Thoracic aorta (tissue), 2 donors: ENCODE measurements around the gene FBXW11. TPM values are rescaled to one million over a fixed set of nuclear protein-coding genes. Genes with fewer than 3 reads are reported as not detected.

Experiments
- ATAC-seq: fragments of 150-250 bp; one replicate; pipeline ENCODE4 v1.8.0; 2017; ENCODE audit warnings: low read depth; ENCODE audit not compliant: insufficient number of reproducible peaks, low FRiP score
- DNase-seq: peaks from one replicate; pipeline ENCODE4 v3.0.0-alpha.2; 2020; ENCODE audit warnings: low spot score
- H3K27ac ChIP-seq, 2 donors: fragments of 200-600 bp; sonication (generic); 1 replicate in 1 of 2; 2 replicates in 1 of 2; pipeline ENCODE4 v1.5.1; 2016; ENCODE audit warnings: mild to moderate bottlenecking in 2 of 2, moderate library complexity in 2 of 2
- H3K27me3 ChIP-seq: fragments of 200-600 bp; sonication (generic); replicated peaks from 2 replicates; pipeline ENCODE4 v1.6.0; 2016; ENCODE audit warnings: mild to moderate bottlenecking; ENCODE audit not compliant: insufficient read depth
- H3K36me3 ChIP-seq: fragments of 200-600 bp; sonication (generic); one replicate; pipeline ENCODE4 v1.5.1; 2016
- H3K4me1 ChIP-seq, 2 donors: fragments of 200-600 bp; sonication (generic); 1 replicate in 1 of 2; 2 replicates in 1 of 2; pipeline versions ENCODE4 v1.5.1 to v1.6.0; 2016; ENCODE audit warnings: low read depth in 2 of 2, mild to moderate bottlenecking in 1 of 2; ENCODE audit not compliant: control insufficient read depth in 1 of 2
- H3K4me3 ChIP-seq: fragments of 200-600 bp; sonication (generic); 2 replicates; pipeline ENCODE4 v1.5.1; 2016; ENCODE audit warnings: mild to moderate bottlenecking
- H3K9me3 ChIP-seq: fragments of 200-600 bp; sonication (generic); 2 replicates; pipeline ENCODE4 v1.5.1; 2016
- total RNA-seq, 2 donors: library from RNA; depleted of rRNA; stranded (reverse); fragments of >200 nt; gene quantifications; one replicate each; pipeline versions ENCODE4 v1.1.0 to v1.2.3, GENCODE V29; 2016
- TF ChIP-seq, protein P1 (sequence below): fragments of 200-600 bp; sonication (generic); IDR thresholded peaks from one replicate; pipeline ENCODE4 v1.5.1; 2019; ENCODE audit warnings: antibody characterized with exemption

The FBXW11 gene
- total RNA-seq, 2 donors from 2014 or later: 77.8 to 91.2 TPM

DNA sequence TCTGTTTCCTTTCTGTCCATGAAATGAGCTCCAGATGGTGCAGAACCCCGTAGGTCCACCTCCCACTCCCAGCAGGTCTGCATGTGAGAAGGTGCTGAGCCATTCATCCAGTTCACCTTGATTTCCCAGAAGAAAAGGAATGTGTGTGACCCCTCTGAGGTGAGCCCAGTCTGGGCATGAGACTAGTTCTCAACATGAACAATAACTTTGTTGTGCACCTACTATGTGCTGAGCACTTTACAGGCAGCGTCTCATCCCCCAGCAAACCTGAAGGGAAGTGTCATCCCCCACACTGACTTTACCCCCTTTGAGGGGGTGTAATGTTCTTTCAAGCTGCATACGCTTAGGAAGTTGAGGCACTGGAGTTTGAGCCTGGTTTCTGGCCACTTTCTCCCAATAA is 159.4 kb downstream of the FBXW11 start:
- H3K9me3 ChIP-seq: no peaks in the 10 kb centered on the region
- ATAC-seq: no peak
- H3K36me3 ChIP-seq: no peaks in the 10 kb centered on the region
- no peak overlapping the region for H3K4me3 ChIP-seq
- no peaks in the 10 kb centered on the region for H3K27me3 ChIP-seq
- TF ChIP-seq, protein P1, sequence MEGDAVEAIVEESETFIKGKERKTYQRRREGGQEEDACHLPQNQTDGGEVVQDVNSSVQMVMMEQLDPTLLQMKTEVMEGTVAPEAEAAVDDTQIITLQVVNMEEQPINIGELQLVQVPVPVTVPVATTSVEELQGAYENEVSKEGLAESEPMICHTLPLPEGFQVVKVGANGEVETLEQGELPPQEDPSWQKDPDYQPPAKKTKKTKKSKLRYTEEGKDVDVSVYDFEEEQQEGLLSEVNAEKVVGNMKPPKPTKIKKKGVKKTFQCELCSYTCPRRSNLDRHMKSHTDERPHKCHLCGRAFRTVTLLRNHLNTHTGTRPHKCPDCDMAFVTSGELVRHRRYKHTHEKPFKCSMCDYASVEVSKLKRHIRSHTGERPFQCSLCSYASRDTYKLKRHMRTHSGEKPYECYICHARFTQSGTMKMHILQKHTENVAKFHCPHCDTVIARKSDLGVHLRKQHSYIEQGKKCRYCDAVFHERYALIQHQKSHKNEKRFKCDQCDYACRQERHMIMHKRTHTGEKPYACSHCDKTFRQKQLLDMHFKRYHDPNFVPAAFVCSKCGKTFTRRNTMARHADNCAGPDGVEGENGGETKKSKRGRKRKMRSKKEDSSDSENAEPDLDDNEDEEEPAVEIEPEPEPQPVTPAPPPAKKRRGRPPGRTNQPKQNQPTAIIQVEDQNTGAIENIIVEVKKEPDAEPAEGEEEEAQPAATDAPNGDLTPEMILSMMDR: no peak
- H3K4me1 ChIP-seq: peaks cover 3 to 18% of the 10 kb centered on the region in 2 donors
- DNase-seq: no peak
- H3K27ac ChIP-seq: no peak overlapping the region

DNA sequence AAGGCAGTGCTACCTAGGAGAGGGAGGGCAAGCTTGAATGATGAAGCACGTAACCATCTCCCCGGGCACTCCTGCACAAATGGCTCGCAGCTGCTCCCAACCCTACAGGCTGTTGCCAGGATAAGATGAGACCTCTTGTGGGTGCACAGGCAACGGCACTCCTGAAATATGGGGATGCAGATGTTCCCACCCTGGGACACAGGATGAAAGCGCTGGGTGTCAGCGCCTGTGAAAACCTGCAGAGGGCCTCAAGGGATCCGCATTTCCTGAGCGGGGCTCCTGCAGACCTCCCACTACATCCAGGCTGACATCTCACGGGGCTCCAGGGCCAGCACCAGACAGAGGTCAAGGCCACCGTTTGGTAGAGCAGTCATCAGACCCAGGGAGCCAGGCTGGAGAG is 160.1 kb downstream of the FBXW11 start:
- Histone ChIP-seq H3K36me3 (no peaks in the 10 kb centered on the region), H3K4me3 (no peak overlapping the region), H3K9me3 (no peaks in the 10 kb centered on the region), H3K27ac (no peak overlapping the region), H3K27me3 (no peaks in the 10 kb centered on the region), H3K4me1 (peaks cover 3 to 18% of the 10 kb centered on the region in 2 donors)
- no peak for DNase-seq
- no peak for ATAC-seq
- TF ChIP-seq, protein P1: no peak

DNA sequence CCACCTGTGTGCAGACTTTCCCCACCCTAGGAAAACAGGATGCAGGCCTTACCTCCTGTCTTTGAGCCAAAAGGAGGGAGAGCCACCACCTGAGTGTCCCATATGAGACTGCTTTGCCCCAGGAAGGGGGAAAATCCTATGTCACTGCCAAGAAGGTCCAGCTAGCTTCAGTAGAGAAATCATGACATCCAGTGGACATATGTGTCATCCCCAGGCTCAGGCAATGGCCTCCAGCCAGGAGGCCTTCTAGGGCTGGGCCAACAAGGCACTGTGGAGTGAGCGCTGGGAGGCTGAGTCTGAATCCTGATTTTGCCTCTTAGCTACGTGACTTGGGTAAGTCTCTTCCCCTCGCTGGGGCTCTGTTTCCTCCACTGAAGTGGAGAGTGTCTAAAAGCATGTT is 160.6 kb downstream of the FBXW11 start:
- no peaks in the 10 kb centered on the region for H3K9me3 ChIP-seq
- H3K4me3 ChIP-seq: no peak overlapping the region
- no peak for ATAC-seq
- H3K36me3 ChIP-seq: no peaks in the 10 kb centered on the region
- no peaks in the 10 kb centered on the region for H3K27me3 ChIP-seq
- TF ChIP-seq, protein P1: no peak
- peaks cover 3 to 18% of the 10 kb centered on the region in 2 donors for H3K4me1 ChIP-seq
- DNase-seq: no peak
- no peak overlapping the region for H3K27ac ChIP-seq

DNA sequence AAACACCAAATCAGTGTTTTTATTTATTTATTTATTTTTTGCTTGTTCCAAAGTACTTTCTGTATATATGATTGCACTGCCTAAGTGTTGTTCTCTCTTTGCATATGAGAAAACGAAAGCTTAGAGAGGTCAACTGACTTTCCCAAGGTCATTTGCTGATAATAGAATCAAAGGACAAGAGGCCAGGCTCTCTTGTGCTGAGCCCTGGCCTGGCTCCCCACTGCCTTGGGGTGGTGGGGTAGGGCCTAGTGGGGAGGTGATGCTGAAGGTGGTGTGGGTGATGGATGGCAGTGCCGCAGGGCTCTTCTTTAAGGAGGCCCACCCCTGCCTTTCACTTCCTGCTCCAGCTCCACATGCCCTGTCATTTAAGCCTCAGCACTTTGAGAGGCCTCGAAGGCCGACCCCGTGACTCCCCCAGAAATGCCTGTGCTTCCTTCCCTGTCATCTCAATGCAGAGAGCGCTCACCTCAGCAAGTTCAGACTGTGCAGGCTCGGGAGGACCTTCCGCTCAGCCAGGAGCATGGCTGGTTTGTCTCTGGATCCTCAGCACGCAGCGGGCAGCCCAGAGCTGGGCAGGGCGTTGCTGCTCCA is 161.3 kb downstream of the FBXW11 start:
- Histone ChIP-seq H3K27me3 (no peaks in the 10 kb centered on the region), H3K27ac (no peak overlapping the region), H3K36me3 (no peaks in the 10 kb centered on the region), H3K9me3 (no peaks in the 10 kb centered on the region), H3K4me1 (peaks cover 3 to 18% of the 10 kb centered on the region in 2 donors), H3K4me3 (no peak overlapping the region)
- TF ChIP-seq, protein P1: no peak
- no peak for ATAC-seq
- DNase-seq: no peak

DNA sequence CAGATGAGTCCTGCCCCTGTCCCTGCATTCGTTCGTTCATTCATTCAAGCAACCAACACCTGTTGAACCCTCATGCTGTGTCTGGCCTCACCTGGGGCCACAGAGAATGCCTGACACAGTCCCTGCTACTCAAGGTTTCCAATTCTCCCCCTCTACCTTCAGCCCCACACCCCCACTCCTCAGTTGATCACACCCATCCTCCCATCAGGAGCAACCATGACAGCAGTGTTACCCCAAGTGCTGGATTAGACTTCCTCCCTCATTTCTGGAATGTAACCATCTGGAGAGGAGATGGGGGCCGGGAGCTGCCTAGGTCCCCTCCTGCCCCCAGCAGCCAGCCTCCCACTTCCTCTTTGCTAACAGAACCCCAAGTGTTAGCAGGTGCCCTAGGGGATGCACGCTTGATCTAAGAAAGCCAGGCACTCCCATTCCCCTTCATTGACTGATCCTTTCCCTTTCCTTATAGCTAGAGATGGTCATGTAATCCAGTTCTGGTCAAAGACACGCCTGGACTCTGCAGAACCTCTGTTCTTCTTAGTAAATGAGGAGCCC is 163.6 kb downstream of the FBXW11 start:
- H3K36me3 ChIP-seq: no peaks in the 10 kb centered on the region
- ATAC-seq (no peak), DNase-seq (no peak)
- no peak overlapping the region for H3K27ac ChIP-seq
- no peaks in the 10 kb centered on the region for H3K9me3 ChIP-seq
- H3K4me1 ChIP-seq: peaks cover 0 to 8% of the 10 kb centered on the region in 2 donors
- H3K27me3 ChIP-seq: no peaks in the 10 kb centered on the region
- TF ChIP-seq, protein P1: no peak
- H3K4me3 ChIP-seq: no peak overlapping the region
